Endothelial cell of umbilical vein (primary cell): Measurements from ENCODE around the gene MCEMP1. TPM values are rescaled to one million over a fixed set of nuclear protein-coding genes. Genes with fewer than 3 reads are reported as not detected.

Experiments
- BruUV-seq: library from RNA; stranded (reverse); fragments of 400-500 nt; replicated peaks from 2 replicates; lab custom pipeline; 2021; lab: Mats Ljungman, UMichigan
- CTCF ChIA-PET: fragments of 300-600, 350-600 bp; sonication (Branson Sonifier 250); formaldehyde crosslinking; loops from one replicate; lab custom pipeline; 2021; ENCODE audit warnings: antibody characterized with exemption, inconsistent platforms; lab: Charles Lee
- POLR2A ChIA-PET: fragments of 300-600, 350-600 bp; sonication (Branson Sonifier 250); formaldehyde crosslinking; loops from one replicate; lab custom pipeline; 2021; ENCODE audit warnings: antibody characterized with exemption, inconsistent platforms; lab: Charles Lee
- DNase-seq: peaks from one replicate; pipeline ENCODE4 v3.0.0-alpha.2; 2011; ENCODE audit warnings: low read depth, low spot score
- FAIRE-seq: peaks from 2 replicates; lab custom pipeline; 2011; peaks lifted over from hg19 to GRCh38; lab: Jason Lieb, UNC
- H2AFZ ChIP-seq: 2 replicates; pipeline ENCODE4 v1.6.0; 2012; ENCODE audit warnings: low read depth, low read length, control low read depth, inconsistent platforms
- H3K27ac ChIP-seq: 2 replicates; pipeline ENCODE4 v1.5.1; 2011; ENCODE audit warnings: low read depth, mild to moderate bottlenecking, control low read depth, low read length, moderate library complexity; ENCODE audit not compliant: insufficient read depth
- H3K27me3 ChIP-seq, 2 experiments: 2 replicates each; pipeline versions ENCODE4 v1.6.0 to v1.6.1; 2011; ENCODE audit warnings: low read length in 2 of 2, mixed read lengths in 1 of 2; ENCODE audit not compliant: control insufficient read depth in 2 of 2, insufficient read depth in 2 of 2
- H3K36me3 ChIP-seq, 2 experiments: 2 replicates in 1 of 2; 3 replicates in 1 of 2; pipeline ENCODE4 v1.5.1; 2011; ENCODE audit warnings: low read length in 2 of 2, mild to moderate bottlenecking in 1 of 2, moderate library complexity in 1 of 2; ENCODE audit not compliant: control insufficient read depth in 2 of 2, insufficient read depth in 2 of 2; ENCODE audit errors: extremely low read depth in 1 of 2
- H3K4me1 ChIP-seq: 3 replicates; pipeline ENCODE4 v1.5.1; 2011; ENCODE audit warnings: mild to moderate bottlenecking, low read length; ENCODE audit not compliant: control insufficient read depth, insufficient read depth; ENCODE audit errors: extremely low read depth
- H3K4me2 ChIP-seq: 2 replicates; pipeline ENCODE4 v1.6.1; 2011; ENCODE audit warnings: low read length, control low read depth, mixed read lengths; ENCODE audit not compliant: insufficient read depth
- H3K4me3 ChIP-seq, 3 experiments: fragments of 200-600 bp in 1 of 3; sonication (generic), shearing (Covaris generic) in 1 of 3; replicated peaks in 1 of 3; 2 replicates each; pipeline ENCODE4 v1.5.1; 2011 to 2016; ENCODE audit warnings: control low read depth in 3 of 3, low read length in 3 of 3, mild to moderate bottlenecking in 2 of 3, inconsistent platforms in 1 of 3, low read depth in 1 of 3, moderate library complexity in 1 of 3; ENCODE audit not compliant: insufficient read depth in 1 of 3
- H3K79me2 ChIP-seq: 2 replicates; pipeline ENCODE4 v1.6.0; 2012; ENCODE audit warnings: low read length, inconsistent platforms; ENCODE audit not compliant: control insufficient read depth, insufficient read depth
- H3K9ac ChIP-seq: replicated peaks from 2 replicates; pipeline ENCODE3; 2011; ENCODE audit warnings: low read length, control low read depth; ENCODE audit not compliant: insufficient read depth; ENCODE audit errors: extremely low read depth
- H3K9me1 ChIP-seq: replicated peaks from 3 replicates; pipeline ENCODE4 v1.6.0; 2011; ENCODE audit warnings: mild to moderate bottlenecking, low read length; ENCODE audit not compliant: control insufficient read depth, insufficient read depth; ENCODE audit errors: extremely low read depth
- H3K9me3 ChIP-seq: replicated peaks from 2 replicates; pipeline ENCODE4 v1.5.1; 2012; ENCODE audit warnings: low read length, inconsistent platforms; ENCODE audit not compliant: control insufficient read depth, insufficient read depth
- H4K20me1 ChIP-seq: replicated peaks from 2 replicates; pipeline ENCODE3; 2011; ENCODE audit warnings: mild to moderate bottlenecking, low read length; ENCODE audit not compliant: control insufficient read depth, insufficient read depth; ENCODE audit errors: extremely low read depth
- FOS ChIP-seq: IDR thresholded peaks from 2 replicates; pipeline ENCODE4 v1.6.1; 2011; ENCODE audit warnings: mild to moderate bottlenecking, low read length, moderate library complexity, borderline replicate concordance; ENCODE audit not compliant: insufficient read depth
- GATA2 ChIP-seq: IDR thresholded peaks from 2 replicates; pipeline ENCODE4 v1.7.0; 2011; ENCODE audit warnings: low read depth, mild to moderate bottlenecking, moderate library complexity, mixed read lengths, low read length; ENCODE audit not compliant: insufficient read length, insufficient read depth
- JUN ChIP-seq: IDR thresholded peaks from 2 replicates; pipeline ENCODE4 v1.6.1; 2011; ENCODE audit warnings: borderline replicate concordance, low read depth; ENCODE audit not compliant: insufficient read length, insufficient read depth
- MAX ChIP-seq: IDR thresholded peaks from 2 replicates; pipeline ENCODE4 v1.6.1; 2011; ENCODE audit not compliant: insufficient read depth, insufficient read length
- POLR2A ChIP-seq: IDR thresholded peaks from 2 replicates; pipeline ENCODE4 v1.6.1; 2012; ENCODE audit warnings: low read depth, mild to moderate bottlenecking, control low read depth, low read length
- dilution Hi-C: fragments of 300-500 bp; cut with MboI; formaldehyde crosslinking; loops from one replicate; pipeline ENCODE4 v1.15.0; 2019; ENCODE audit warnings: low sequenced_read_pairs; ENCODE audit not compliant: extremely low pct_ligation_motif_present
- intact Hi-C: fragments of 100-400 bp; cut with micrococcal nuclease; formaldehyde crosslinking; loops from one replicate; pipeline ENCODE4 v1.10.0; 2022
- polyA plus RNA-seq, 4 experiments: library from polyadenylated mRNA; depleted of rRNA in 3 of 4; stranded (reverse) in 3 of 4; unstranded in 1 of 4; fragments of >200 nt; gene quantifications; 2 replicates each; pipeline versions ENCODE4 v1.2.1 to v1.2.3, GENCODE V29; 2011 to 2012; ENCODE audit warnings: missing spikeins in 1 of 4
- total RNA-seq: library from RNA; stranded (reverse); gene quantifications from 2 replicates; pipeline ENCODE4 v1.2.3, GENCODE V29; 2021
- TF ChIP-seq, protein P1 (sequence below), 2 donors: IDR thresholded peaks; 1 replicate in 1 of 2; 2 replicates in 1 of 2; pipeline ENCODE4 v1.5.1; 2011; ENCODE audit warnings: low read length in 2 of 2, mild to moderate bottlenecking in 2 of 2, moderate library complexity in 2 of 2, control low read depth in 1 of 2, inconsistent platforms in 1 of 2, low read depth in 1 of 2; ENCODE audit not compliant: insufficient read depth in 1 of 2; ENCODE audit errors: extremely low read depth in 1 of 2

Gene MCEMP1
- total and polyA plus RNA-seq, 2 donors (not counting 3 experiments of a cell fraction or from before 2014, with no cell fraction given) = not detected

- Histone ChIP-seq H3K4me1 (no peaks in the 10 kb centered on the region), H3K9me1 (no peaks in the 10 kb centered on the region), H3K79me2 (no peaks in the 10 kb centered on the region), H3K4me2 (no peak overlapping the region), H3K27ac (no peak overlapping the region), H3K36me3 (no peaks in the 10 kb centered on the region), H3K9me3 (no peaks in the 10 kb centered on the region), H4K20me1 (no peaks in the 10 kb centered on the region), H3K9ac (no peak overlapping the region), H3K4me3 (no peak overlapping the region), H2AFZ (no peak overlapping the region), H3K27me3 (no peaks in the 10 kb centered on the region)
- dilution Hi-C loops (no loop called here), intact Hi-C loops (no loop called here)
- DNase-seq (no peak), FAIRE-seq (no peak)
- ChIA-PET POLR2A (no interaction called here), CTCF (interaction anchor here (1.5 kb wide), 1 partner anchor 9 kb away, joined by 5 read pairs; no protein-coding TSS in a partner anchor)
- no TSS peak for BruUV-seq
- TF ChIP-seq, protein P1, sequence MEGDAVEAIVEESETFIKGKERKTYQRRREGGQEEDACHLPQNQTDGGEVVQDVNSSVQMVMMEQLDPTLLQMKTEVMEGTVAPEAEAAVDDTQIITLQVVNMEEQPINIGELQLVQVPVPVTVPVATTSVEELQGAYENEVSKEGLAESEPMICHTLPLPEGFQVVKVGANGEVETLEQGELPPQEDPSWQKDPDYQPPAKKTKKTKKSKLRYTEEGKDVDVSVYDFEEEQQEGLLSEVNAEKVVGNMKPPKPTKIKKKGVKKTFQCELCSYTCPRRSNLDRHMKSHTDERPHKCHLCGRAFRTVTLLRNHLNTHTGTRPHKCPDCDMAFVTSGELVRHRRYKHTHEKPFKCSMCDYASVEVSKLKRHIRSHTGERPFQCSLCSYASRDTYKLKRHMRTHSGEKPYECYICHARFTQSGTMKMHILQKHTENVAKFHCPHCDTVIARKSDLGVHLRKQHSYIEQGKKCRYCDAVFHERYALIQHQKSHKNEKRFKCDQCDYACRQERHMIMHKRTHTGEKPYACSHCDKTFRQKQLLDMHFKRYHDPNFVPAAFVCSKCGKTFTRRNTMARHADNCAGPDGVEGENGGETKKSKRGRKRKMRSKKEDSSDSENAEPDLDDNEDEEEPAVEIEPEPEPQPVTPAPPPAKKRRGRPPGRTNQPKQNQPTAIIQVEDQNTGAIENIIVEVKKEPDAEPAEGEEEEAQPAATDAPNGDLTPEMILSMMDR (IDR thresholded peaks at IDR 0.05; ENCODE audit: extremely low read depth in 1 of 2, insufficient read depth in 1 of 2, low read depth in 1 of 2, low read length in 2 of 2) = no peak
- no peak for TF ChIP-seq POLR2A
Measured at GRCh38 chr19:7709932-7710460, 33.1 kb downstream of the MCEMP1 start.

- dilution Hi-C loops = no loop called here
- CTCF ChIA-PET = no interaction called here
- TF ChIP-seq MAX = no peak
- TF ChIP-seq JUN = no peak
- no peak for TF ChIP-seq GATA2
- TF ChIP-seq POLR2A = no peak
- no peak for TF ChIP-seq FOS
Measured at GRCh38 chr19:7710616-7711015, 33.7 kb downstream of the MCEMP1 start.

More at GRCh38 chr19:7710616-7711015, 33.7 kb downstream of the MCEMP1 start:
- BruUV-seq = no TSS peak
- H3K79me2 ChIP-seq = no peaks in the 10 kb centered on the region
- DNase-seq (no peak), FAIRE-seq (no peak)
- H3K9me3 ChIP-seq = no peaks in the 10 kb centered on the region
- intact Hi-C loops = no loop called here
- H3K27ac ChIP-seq = no peak overlapping the region
- no peak overlapping the region for H3K9ac ChIP-seq
- no peak overlapping the region for H2AFZ ChIP-seq
- H3K36me3 ChIP-seq = no peaks in the 10 kb centered on the region
- POLR2A ChIA-PET = no interaction called here
- H3K4me1 ChIP-seq = no peaks in the 10 kb centered on the region
- H3K4me2 ChIP-seq = no peak overlapping the region
- no peaks in the 10 kb centered on the region for H3K27me3 ChIP-seq
- no peaks in the 10 kb centered on the region for H3K9me1 ChIP-seq
- no peak overlapping the region for H3K4me3 ChIP-seq
- H4K20me1 ChIP-seq = no peaks in the 10 kb centered on the region
